IMR-90 (cell line): ENCODE results near the gene COTL1. TPM values are rescaled to one million over a fixed set of nuclear protein-coding genes. Genes with fewer than 3 reads are reported as not detected.

Experiments used
- ATAC-seq: fragments of 200-7000 bp; cut with Tn5 transposase; 2 replicates; pipeline ENCODE4 v1.9.1; 2020; ENCODE audit warnings: low read depth, mild to moderate bottlenecking, moderate library complexity
- BruUV-seq: library from RNA; stranded (reverse); fragments of 400-500 nt; replicated peaks from 2 replicates; lab custom pipeline; 2021; lab: Mats Ljungman, UMichigan
- CTCF ChIA-PET: fragments of 300-600 bp; formaldehyde crosslinking; extraction: SDS; loops from one replicate; lab custom pipeline; 2021; ENCODE audit warnings: antibody characterized with exemption; lab: Yijun Ruan, JAX
- POLR2A ChIA-PET: fragments of 300-600 bp; sonication (Branson Sonifier 250); formaldehyde crosslinking; loops from one replicate; lab custom pipeline; 2022; ENCODE audit warnings: antibody characterized with exemption; ENCODE audit not compliant: unreplicated experiment; lab: Charles Lee
- DNase-seq: peaks from one replicate; pipeline ENCODE4 v3.0.0; 2013
- H2AFZ ChIP-seq: replicated peaks from 2 replicates; pipeline ENCODE3; 2013; ENCODE audit warnings: low read length, mild to moderate bottlenecking; ENCODE audit not compliant: poor library complexity
- H2AK5ac ChIP-seq: 2 replicates; pipeline ENCODE4 v1.6.1; 2013; ENCODE audit warnings: low read depth, low read length, inconsistent platforms
- H2AK9ac ChIP-seq: replicated peaks from 2 replicates; pipeline ENCODE3; 2013; ENCODE audit warnings: mild to moderate bottlenecking, low read depth, low read length, moderate library complexity; ENCODE audit not compliant: poor library complexity
- H2BK120ac ChIP-seq: 2 replicates; pipeline ENCODE4 v1.6.1; 2013; ENCODE audit warnings: low read depth, low read length, inconsistent platforms
- H2BK15ac ChIP-seq: 3 replicates; pipeline ENCODE4 v1.6.1; 2013; ENCODE audit warnings: low read depth, low read length, inconsistent platforms
- H2BK20ac ChIP-seq: 2 replicates; pipeline ENCODE4 v1.6.1; 2013; ENCODE audit warnings: low read depth, mild to moderate bottlenecking, inconsistent platforms, low read length, moderate library complexity
- H2BK5ac ChIP-seq: 2 replicates; pipeline ENCODE4 v1.6.1; 2013; ENCODE audit warnings: mild to moderate bottlenecking, low read depth, low read length, inconsistent platforms; ENCODE audit not compliant: poor library complexity, severe bottlenecking
- H3K14ac ChIP-seq: replicated peaks from 2 replicates; pipeline ENCODE4 v1.6.1; 2013; ENCODE audit warnings: low read depth, low read length, inconsistent platforms
- H3K18ac ChIP-seq: 2 replicates; pipeline ENCODE4 v1.6.1; 2013; ENCODE audit warnings: low read depth, low read length, control low read depth
- H3K23ac ChIP-seq: 2 replicates; pipeline ENCODE4 v1.6.1; 2013; ENCODE audit warnings: low read depth, low read length, inconsistent platforms
- H3K27ac ChIP-seq: 2 replicates; pipeline ENCODE4 v1.5.1; 2013; ENCODE audit warnings: mild to moderate bottlenecking, control low read depth, low read length; ENCODE audit not compliant: insufficient read depth
- H3K27me3 ChIP-seq: 2 replicates; pipeline ENCODE4 v1.6.1; 2013; ENCODE audit warnings: low read length; ENCODE audit not compliant: control insufficient read depth, insufficient read depth
- H3K36me3 ChIP-seq: 2 replicates; pipeline ENCODE4 v1.6.1; 2013; ENCODE audit warnings: low read length, mixed read lengths; ENCODE audit not compliant: control insufficient read depth, insufficient read depth
- H3K4ac ChIP-seq: 2 replicates; pipeline ENCODE4 v1.6.1; 2013; ENCODE audit warnings: low read depth, low read length, inconsistent platforms
- H3K4me1 ChIP-seq: 2 replicates; pipeline ENCODE4 v1.6.1; 2013; ENCODE audit warnings: low read length, mixed read lengths; ENCODE audit not compliant: control insufficient read depth, insufficient read depth
- H3K4me2 ChIP-seq: 2 replicates; pipeline ENCODE4 v1.6.1; 2013; ENCODE audit warnings: low read depth, mild to moderate bottlenecking, control low read depth, low read length, moderate library complexity
- H3K4me3 ChIP-seq: 2 replicates; pipeline ENCODE4 v1.5.1; 2013; ENCODE audit warnings: low read depth, mild to moderate bottlenecking, control low read depth, low read length, moderate library complexity; ENCODE audit not compliant: insufficient read depth
- H3K56ac ChIP-seq: 2 replicates; pipeline ENCODE4 v1.6.1; 2013; ENCODE audit warnings: low read length, inconsistent platforms; ENCODE audit not compliant: insufficient read depth; ENCODE audit errors: extremely low read depth
- H3K79me1 ChIP-seq, 2 experiments: 2 replicates each; pipeline ENCODE4 v1.6.1; 2013; ENCODE audit warnings: low read length in 2 of 2, inconsistent platforms in 1 of 2, low read depth in 1 of 2
- H3K9ac ChIP-seq: 2 replicates; pipeline ENCODE4 v1.6.1; 2013; ENCODE audit warnings: low read depth, low read length, control low read depth
- H3K9me1 ChIP-seq: 2 replicates; pipeline ENCODE4 v1.6.1; 2013; ENCODE audit warnings: low read length, inconsistent platforms; ENCODE audit not compliant: insufficient read depth
- H3K9me3 ChIP-seq: 2 replicates; pipeline ENCODE4 v1.6.1; 2013; ENCODE audit warnings: low read length; ENCODE audit not compliant: control insufficient read depth, insufficient read depth
- H4K20me1 ChIP-seq: 2 replicates; pipeline ENCODE4 v1.6.1; 2013; ENCODE audit warnings: low read length, inconsistent platforms; ENCODE audit not compliant: insufficient read depth
- H4K5ac ChIP-seq: 2 replicates; pipeline ENCODE4 v1.6.1; 2013; ENCODE audit warnings: mild to moderate bottlenecking, low read depth, low read length, control low read depth
- H4K8ac ChIP-seq, 2 experiments: 2 replicates each; pipeline ENCODE4 v1.6.1; 2013; ENCODE audit warnings: low read depth in 2 of 2, low read length in 2 of 2, control low read depth in 1 of 2, inconsistent platforms in 1 of 2
- H4K91ac ChIP-seq: 2 replicates; pipeline ENCODE4 v1.6.1; 2013; ENCODE audit warnings: low read depth, low read length, inconsistent platforms; ENCODE audit not compliant: insufficient read depth
- BHLHE40 ChIP-seq: fragments of 150-350 bp; IDR thresholded peaks from 2 replicates; pipeline ENCODE4 v1.6.1; 2016; ENCODE audit warnings: mild to moderate bottlenecking, low read depth, low read length
- CEBPB ChIP-seq: IDR thresholded peaks from 2 replicates; pipeline ENCODE4 v1.6.1; 2012; ENCODE audit warnings: low read depth, low read length, improper control_type of control experiment
- CHD1 ChIP-seq: IDR thresholded peaks from 2 replicates; pipeline ENCODE4 v1.6.1; 2012; ENCODE audit warnings: low read depth, low read length, improper control_type of control experiment
- MAZ ChIP-seq: IDR thresholded peaks from 2 replicates; pipeline ENCODE4 v1.6.1; 2012; ENCODE audit warnings: low read depth, mild to moderate bottlenecking, low read length, improper control_type of control experiment, moderate library complexity, borderline replicate concordance
- NFE2L2 ChIP-seq: fragments of 150-350 bp; IDR thresholded peaks from 2 replicates; pipeline ENCODE4 v1.6.1; 2016; ENCODE audit warnings: low read depth, mild to moderate bottlenecking, low read length
- POLR2A ChIP-seq: IDR thresholded peaks from 2 replicates; pipeline ENCODE4 v1.6.1; 2012; ENCODE audit warnings: mild to moderate bottlenecking, low read depth, low read length
- RAD21 ChIP-seq: IDR thresholded peaks from 2 replicates; pipeline ENCODE4 v1.6.1; 2012; ENCODE audit warnings: low read length, improper control_type of control experiment
- RCOR1 ChIP-seq: IDR thresholded peaks from 2 replicates; pipeline ENCODE4 v1.6.1; 2012; ENCODE audit warnings: mild to moderate bottlenecking, low read length, improper control_type of control experiment; ENCODE audit not compliant: insufficient replicate concordance
- RFX5 ChIP-seq: IDR thresholded peaks from 2 replicates; pipeline ENCODE4 v1.8.0; 2012; ENCODE audit warnings: low read depth, mild to moderate bottlenecking, low read length, moderate library complexity
- SMC3 ChIP-seq: fragments of 150-350 bp; IDR thresholded peaks from 2 replicates; pipeline ENCODE4 v1.6.1; 2016; ENCODE audit warnings: low read depth, mild to moderate bottlenecking, antibody characterized with exemption, low read length, moderate library complexity
- USF2 ChIP-seq: fragments of 150-350 bp; IDR thresholded peaks from 2 replicates; pipeline ENCODE4 v1.6.1; 2017; ENCODE audit warnings: mild to moderate bottlenecking, antibody characterized with exemption, low read length, low read depth
- WGBS, 2 experiments: methylation state at CpG; one replicate each; pipeline versions ENCODE4 v1.1.5 to v1.1.7; 2013; ENCODE audit warnings: missing lambda C conversion rate in 2 of 2; ENCODE audit not compliant: insufficient read length in 1 of 2; ENCODE audit errors: extremely low coverage in 2 of 2; 5-methylcytosine and 5-hydroxymethylcytosine counted together
- dilution Hi-C: fragments of 300-500 bp; cut with HindIII; formaldehyde crosslinking; loops from one replicate; pipeline ENCODE4 v1.14.3; 2018; ENCODE audit warnings: low sequenced_read_pairs; ENCODE audit not compliant: unreplicated experiment
- in situ Hi-C: fragments of 300-500 bp; cut with MboI; formaldehyde crosslinking; loops from 3 replicates; pipeline ENCODE4 v1.14.3; 2019; ENCODE audit warnings: low sequenced_read_pairs, inconsistent platforms, mixed read lengths
- intact Hi-C: fragments of 100-400 bp; cut with micrococcal nuclease; formaldehyde crosslinking; loops from 2 replicates; pipeline ENCODE4 v1.10.0; 2022
- polyA plus RNA-seq, 3 experiments: library from polyadenylated mRNA; depleted of rRNA; stranded (reverse); fragments of >200 nt; gene quantifications; 2 replicates each; pipeline ENCODE4 v1.2.3, GENCODE V29; 2012; ENCODE audit warnings: low replicate concordance in 1 of 3
- total RNA-seq: library from RNA; depleted of rRNA; stranded (reverse); fragments of >200 nt; gene quantifications from 2 replicates; pipeline ENCODE4 v1.2.3, GENCODE V29; 2012

COTL1 gene
- total and polyA plus RNA-seq, 2 of the 4 experiments (the other 2 are of a cell fraction), result 144 to 258 TPM

- H3K79me1 ChIP-seq, result peaks cover 0 to 4% of the 10 kb centered on the region in 2 experiments; a peak in 1 of 4 replicates
- H2BK120ac ChIP-seq, result peak overlapping the region; percentile 19; the same call in 1 of the 2 replicates
- no peak overlapping the region for H3K18ac ChIP-seq
- no peaks in the 10 kb centered on the region for H3K36me3 ChIP-seq
- no peak for ATAC-seq
- intact Hi-C loops, result no loop called here
- no TSS peak for BruUV-seq
- no peak overlapping the region; the same call in 1 of the 2 replicates for H4K91ac ChIP-seq
- H2AK9ac ChIP-seq, result no peak overlapping the region
- H3K4ac ChIP-seq, result peak overlapping the region; percentile 29; the same call in 1 of the 2 replicates
- 0 out of 2 replicates have a peak, but pooled peaks cover 2% of the 10 kb centered on the region for H3K9me3 ChIP-seq
- in situ Hi-C loops, result no loop called here
- 84% methylated on average over 5 of the region's 17 CpGs; no CpG with 5 or more reads in 1 of the 2 experiments for WGBS, 2 experiments
- no peak overlapping the region for H2AFZ ChIP-seq
- H4K20me1 ChIP-seq, result no peaks in the 10 kb centered on the region
- H3K9ac ChIP-seq, result no peak overlapping the region
- no peak overlapping the region for H3K23ac ChIP-seq
- H2BK15ac ChIP-seq, result 0 out of 3 replicates have a peak overlapping the region, but pooled peaks have one; percentile 3
- no peak overlapping the region for H2BK5ac ChIP-seq
- no peak overlapping the region for H3K14ac ChIP-seq
- no peak overlapping the region for H3K4me3 ChIP-seq
- no peak overlapping the region for H3K27ac ChIP-seq
- POLR2A ChIA-PET, result no interaction called here
- H3K27me3 ChIP-seq, result no peaks in the 10 kb centered on the region
- CTCF ChIA-PET, result interaction anchor here (0.5 to 0.6 kb wide), 3 partner anchors 66 to 386 kb away, joined by 3 to 4 read pairs (median 3); no protein-coding TSS in a partner anchor
- no peak overlapping the region for H3K4me2 ChIP-seq
- TF ChIP-seq USF2 (no peak), RFX5 (no peak), NFE2L2 (no peak), CEBPB (no peak), POLR2A (no peak), RAD21 (no peak), MAZ (no peak), RCOR1 (no peak), BHLHE40 (no peak), CHD1 (no peak), SMC3 (no peak)
- H3K4me1 ChIP-seq, result peaks cover 2% of the 10 kb centered on the region
- peak overlapping the region; percentile 41; the same call in 1 of the 2 replicates for H2AK5ac ChIP-seq
- H4K5ac ChIP-seq, result no peak overlapping the region
- DNase-seq, result no peak
- peaks cover 5% of the 10 kb centered on the region; the same call in 1 of the 2 replicates for H3K9me1 ChIP-seq
- H3K56ac ChIP-seq, result no peak overlapping the region
- dilution Hi-C loops, result no loop called here
- H2BK20ac ChIP-seq, result no peak overlapping the region
- no peak overlapping the region; a peak in 1 of 4 replicates for H4K8ac ChIP-seq
Observed at GRCh38 chr16:84520725-84521496, 97.0 kb downstream of the COTL1 start.
